H9 (cell line): ENCODE data around the gene WDR33. TPM values are rescaled to one million over a fixed set of nuclear protein-coding genes. Genes with fewer than 3 reads are reported as not detected.

Source experiments
- DNase-seq: peaks from one replicate; pipeline ENCODE4 v3.0.0-alpha.2; 2017
- H2AFZ ChIP-seq: one replicate; pipeline ENCODE4 v1.6.1; 2013; ENCODE audit warnings: mild to moderate bottlenecking, low read length, control low read depth, moderate library complexity
- H2AK5ac ChIP-seq: 2 replicates; pipeline ENCODE4 v1.6.1; 2013; ENCODE audit warnings: low read length, control low read depth, mixed read lengths; ENCODE audit not compliant: insufficient read length
- H2BK120ac ChIP-seq: one replicate; pipeline ENCODE4 v1.6.1; 2013; ENCODE audit warnings: low read depth, mild to moderate bottlenecking, low read length, control low read depth, inconsistent platforms; ENCODE audit not compliant: poor library complexity, severe bottlenecking
- H2BK12ac ChIP-seq: 2 replicates; pipeline ENCODE4 v1.6.1; 2013; ENCODE audit warnings: low read length, control low read depth, mixed read lengths, low read depth; ENCODE audit not compliant: insufficient read length
- H2BK15ac ChIP-seq: 2 replicates; pipeline ENCODE4 v1.6.1; 2013; ENCODE audit warnings: low read depth, low read length, control low read depth
- H2BK20ac ChIP-seq: one replicate; pipeline ENCODE4 v1.6.1; 2013; ENCODE audit warnings: low read depth, mild to moderate bottlenecking, low read length, control low read depth, inconsistent platforms; ENCODE audit not compliant: poor library complexity, severe bottlenecking
- H2BK5ac ChIP-seq: 2 replicates; pipeline ENCODE4 v1.6.1; 2013; ENCODE audit warnings: low read length, control low read depth, mixed read lengths; ENCODE audit not compliant: insufficient read length
- H3K14ac ChIP-seq: 2 replicates; pipeline ENCODE4 v1.6.1; 2013; ENCODE audit warnings: low read length, control low read depth; ENCODE audit not compliant: insufficient read depth
- H3K18ac ChIP-seq: 2 replicates; pipeline ENCODE4 v1.6.1; 2013; ENCODE audit warnings: low read depth, mild to moderate bottlenecking, mixed read lengths, low read length, control low read depth; ENCODE audit not compliant: insufficient read length
- H3K23ac ChIP-seq: 2 replicates; pipeline ENCODE4 v1.6.1; 2013; ENCODE audit warnings: low read length, control low read depth, mixed read lengths, low read depth; ENCODE audit not compliant: insufficient read length
- H3K23me2 ChIP-seq: 2 replicates; pipeline ENCODE4 v1.6.1; 2013; ENCODE audit warnings: low read depth, mild to moderate bottlenecking, mixed read lengths, low read length, control low read depth; ENCODE audit not compliant: insufficient read length, poor library complexity, severe bottlenecking
- H3K27ac ChIP-seq: 2 replicates; pipeline ENCODE4 v1.5.1; 2013; ENCODE audit warnings: low read length, control low read depth, mixed read lengths, low read depth; ENCODE audit not compliant: insufficient read length
- H3K27me3 ChIP-seq: 2 replicates; pipeline ENCODE4 v1.6.1; 2013; ENCODE audit warnings: low read length, control low read depth, inconsistent platforms; ENCODE audit not compliant: insufficient read depth
- H3K4ac ChIP-seq: 2 replicates; pipeline ENCODE4 v1.6.1; 2013; ENCODE audit warnings: low read depth, mild to moderate bottlenecking, control low read depth, inconsistent platforms, low read length, moderate library complexity
- H3K4me1 ChIP-seq: 2 replicates; pipeline ENCODE4 v1.6.1; 2013; ENCODE audit warnings: low read length, control low read depth, inconsistent platforms; ENCODE audit not compliant: insufficient read depth
- H3K4me2 ChIP-seq: 2 replicates; pipeline ENCODE4 v1.6.1; 2013; ENCODE audit warnings: low read length, control low read depth, mixed read lengths; ENCODE audit not compliant: insufficient read length, insufficient read depth
- H3K56ac ChIP-seq: 2 replicates; pipeline ENCODE4 v1.6.1; 2013; ENCODE audit warnings: low read depth, mild to moderate bottlenecking, mixed read lengths, low read length, control low read depth; ENCODE audit not compliant: insufficient read length
- H3K79me1 ChIP-seq: 2 replicates; pipeline ENCODE4 v1.6.1; 2013; ENCODE audit warnings: low read depth, mild to moderate bottlenecking, moderate library complexity, low read length, control low read depth, inconsistent platforms; ENCODE audit not compliant: insufficient read depth, poor library complexity, severe bottlenecking
- H3K79me2 ChIP-seq: 2 replicates; pipeline ENCODE4 v1.6.1; 2013; ENCODE audit warnings: low read length, control low read depth, inconsistent platforms; ENCODE audit not compliant: insufficient read depth
- H3K9ac ChIP-seq: 2 replicates; pipeline ENCODE4 v1.6.1; 2013; ENCODE audit warnings: low read length, control low read depth, mixed read lengths; ENCODE audit not compliant: insufficient read length; ENCODE audit errors: extremely low read depth
- H3K9me3 ChIP-seq: one replicate; pipeline ENCODE4 v1.6.1; 2013; ENCODE audit warnings: low read depth, low read length, inconsistent platforms; ENCODE audit not compliant: control insufficient read depth
- H3T11ph ChIP-seq: one replicate; pipeline ENCODE4 v1.6.1; 2013; ENCODE audit warnings: mild to moderate bottlenecking, low read length, control low read depth, inconsistent platforms
- H4K20me1 ChIP-seq: one replicate; pipeline ENCODE4 v1.6.1; 2013; ENCODE audit not compliant: control insufficient read depth, insufficient read length, insufficient read depth
- H4K5ac ChIP-seq: 2 replicates; pipeline ENCODE4 v1.6.1; 2013; ENCODE audit warnings: low read depth, mild to moderate bottlenecking, mixed read lengths, low read length, control low read depth; ENCODE audit not compliant: insufficient read length
- H4K8ac ChIP-seq: replicated peaks from 2 replicates; pipeline ENCODE4 v1.6.1; 2013; ENCODE audit warnings: low read length, control low read depth, mixed read lengths, low read depth; ENCODE audit not compliant: insufficient read length
- H4K91ac ChIP-seq: 2 replicates; pipeline ENCODE4 v1.6.1; 2013; ENCODE audit warnings: low read depth, mild to moderate bottlenecking, moderate library complexity, mixed read lengths, low read length, control low read depth; ENCODE audit not compliant: insufficient read length
- H3K27ac Mint-ChIP-seq, 3 experiments: 2 replicates in 2 of 3; 3 replicates in 1 of 3; pipeline ENCODE4 v1.8.0; 2020 to 2021; ENCODE audit warnings: mixed read lengths in 3 of 3, mild to moderate bottlenecking in 1 of 3, moderate library complexity in 1 of 3
- H3K27me3 Mint-ChIP-seq: 2 replicates; pipeline ENCODE4 v1.8.0; 2021; ENCODE audit warnings: low read depth, mild to moderate bottlenecking, moderate library complexity, mixed read lengths
- H3K36me3 Mint-ChIP-seq, 3 experiments: 2 replicates in 2 of 3; 3 replicates in 1 of 3; pipeline ENCODE4 v1.8.0; 2020 to 2021; ENCODE audit warnings: low read depth in 3 of 3, mixed read lengths in 3 of 3; ENCODE audit not compliant: insufficient read depth in 1 of 3
- H3K4me1 Mint-ChIP-seq, 2 experiments: 2 replicates each; pipeline ENCODE4 v1.8.0; 2020; ENCODE audit warnings: mixed read lengths in 2 of 2
- H3K4me3 Mint-ChIP-seq, 2 experiments: 2 replicates in 1 of 2; 3 replicates in 1 of 2; pipeline ENCODE4 v1.8.0; 2020 to 2021; ENCODE audit warnings: mild to moderate bottlenecking in 2 of 2, mixed read lengths in 2 of 2, moderate library complexity in 1 of 2
- H3K9me3 Mint-ChIP-seq, 2 experiments: 2 replicates in 1 of 2; 3 replicates in 1 of 2; pipeline ENCODE4 v1.8.0; 2020; ENCODE audit warnings: mild to moderate bottlenecking in 2 of 2, mixed read lengths in 2 of 2, moderate library complexity in 1 of 2
- CTCF ChIP-seq: fragments of 200-600 bp; sonication (generic); conservative IDR thresholded peaks from 3 replicates; pipeline ENCODE4 v1.8.0; 2021; ENCODE audit warnings: antibody characterized with exemption, mild to moderate bottlenecking
- WGBS: extraction: QIAGEN DNeasy Blood & Tissue Kit; methylation state at CpG from one replicate; pipeline ENCODE4 v1.1.7; 2013; ENCODE audit warnings: missing lambda C conversion rate, low lambda C conversion rate, mixed read lengths; ENCODE audit not compliant: insufficient read length; ENCODE audit errors: extremely low coverage; 5-methylcytosine and 5-hydroxymethylcytosine counted together
- total RNA-seq: library from RNA; stranded (reverse); gene quantifications from 2 replicates; pipeline ENCODE4 v1.2.1, GENCODE V29; 2021

WDR33 gene
- total RNA-seq, 1 experiment from 2014 or later, result 86.0 TPM

- Histone ChIP-seq H3K18ac (peak overlapping the region; percentile 80), H3K27ac (peak overlapping the region; percentile 73), H3K9me3 (no peaks in the 10 kb centered on the region), H3K4ac (no peak overlapping the region), H3K9ac (peak overlapping the region; percentile 91), H3K79me2 (peaks cover 37% of the 10 kb centered on the region), H3K4me2 (peak overlapping the region; percentile 84), H2BK5ac (peak overlapping the region; percentile 11), H3K23me2 (peaks cover 4% of the 10 kb centered on the region), H4K8ac (no peak overlapping the region), H2AK5ac (no peak overlapping the region), H3K79me1 (peaks cover 5% of the 10 kb centered on the region), H3K23ac (no peak overlapping the region), H3K4me1 (no peaks in the 10 kb centered on the region), H2BK20ac (no peak overlapping the region), H4K91ac (no peak overlapping the region), H2BK120ac (no peak overlapping the region), H2BK15ac (no peak overlapping the region), H4K20me1 (no peaks in the 10 kb centered on the region), H3K27me3 (no peaks in the 10 kb centered on the region), H3K14ac (peak overlapping the region; percentile 90; the same call in 1 of the 2 replicates), H2AFZ (no peak overlapping the region), H4K5ac (peak overlapping the region; percentile 20), H3T11ph (no peak overlapping the region), H2BK12ac (no peak overlapping the region), H3K56ac (peak overlapping the region; percentile 6)
- H3K27ac Mint-ChIP-seq, result peak overlapping the region; percentile 98 to 100 (median 100)
- no peaks in the 10 kb centered on the region; a peak in 1 of 5 replicates for H3K9me3 Mint-ChIP-seq
- no CpG with 5 or more reads among the region's 10 CpGs for WGBS
- peak overlapping the region; percentile 89 to 98 for H3K4me3 Mint-ChIP-seq
- no peaks in the 10 kb centered on the region; the same call in 1 of the 2 replicates for H3K27me3 Mint-ChIP-seq
- no peak for TF ChIP-seq CTCF
- H3K4me1 Mint-ChIP-seq, result peaks cover 28 to 40% of the 10 kb centered on the region in 2 experiments
- H3K36me3 Mint-ChIP-seq, result peaks cover 2 to 9% (median 8%) of the 10 kb centered on the region in 3 experiments; a peak in 3 of 7 replicates
- DNase-seq, result no peak
Measured at GRCh38 chr2:127810156-127810618, 784 bp downstream of the WDR33 start.
